ENCODE results near the gene SAG. TPM values are rescaled to one million over a fixed set of nuclear protein-coding genes. Genes with fewer than 3 reads are reported as not detected.
A peak's percentile ranks its signal among the peaks of the same experiment; 100 is the strongest.

Gene SAG
- total and polyA plus RNA-seq, 2 of the 13 experiments (the other 11 are each of a cell fraction or from before 2014, with no cell fraction given): not detected

- TF ChIP-seq ZBTB46 (CRISPR knock-in tag; IDR thresholded peaks at IDR 0.05; ENCODE audit: borderline replicate concordance): no peak
- TF ChIP-seq POGZ (CRISPR knock-in tag; IDR thresholded peaks at IDR 0.05): no peak
- TF ChIP-seq BCL3 (CRISPR knock-in tag; IDR thresholded peaks at IDR 0.05): no peak
- no peak for TF ChIP-seq HOXA5 (CRISPR knock-in tag; IDR thresholded peaks at IDR 0.05)
- TF ChIP-seq PATZ1 (CRISPR knock-in tag; IDR thresholded peaks at IDR 0.05): no peak
- no peak for TF ChIP-seq MTF2 (CRISPR knock-in tag; IDR thresholded peaks at IDR 0.05; ENCODE audit: borderline replicate concordance)
- no peak for TF ChIP-seq HNRNPLL (IDR thresholded peaks at IDR 0.05; ENCODE audit: low read depth, low read length, poor library complexity, severe bottlenecking)
- no peak for TF ChIP-seq REXO4 (CRISPR knock-in tag; IDR thresholded peaks at IDR 0.05; ENCODE audit: borderline replicate concordance)
- TF ChIP-seq PPARG (CRISPR knock-in tag; conservative IDR thresholded peaks at IDR 0.05): 0 out of 2 replicates have a peak, but pooled peaks have one; percentile 58
- TF ChIP-seq FOXA3 (CRISPR knock-in tag; IDR thresholded peaks at IDR 0.05): peak; percentile 31; the same call in 1 of the 2 replicates
- TF ChIP-seq ZBTB8A (CRISPR knock-in tag; IDR thresholded peaks at IDR 0.05; ENCODE audit: borderline replicate concordance, low read depth): no peak
- no peak for TF ChIP-seq AKAP8 (CRISPR knock-in tag; IDR thresholded peaks at IDR 0.05)
- no peak; the same call in 1 of the 2 replicates for TF ChIP-seq ZFP91 (CRISPR knock-in tag; IDR thresholded peaks at IDR 0.05; ENCODE audit: borderline replicate concordance)
- no peak for TF ChIP-seq MAF1 (CRISPR knock-in tag; IDR thresholded peaks at IDR 0.05; ENCODE audit: borderline replicate concordance)
- 0 out of 2 replicates have a peak, but pooled peaks have one; percentile 15 for TF ChIP-seq ZBTB33 (CRISPR knock-in tag; IDR thresholded peaks at IDR 0.05)
- TF ChIP-seq KDM2A (CRISPR knock-in tag; IDR thresholded peaks at IDR 0.05; ENCODE audit: borderline replicate concordance, low read depth): no peak
- TF ChIP-seq TEAD2 (CRISPR knock-in tag; IDR thresholded peaks at IDR 0.05): no peak
These were observed 77.3 kb downstream of the SAG start (continued) for GRCh38 chr2:233384811-233385488.
